HCT116 (cell line): ENCODE results near the gene KRT83. TPM values are rescaled to one million over a fixed set of nuclear protein-coding genes. Genes with fewer than 3 reads are reported as not detected.

ENCODE experiments used
- ATAC-seq: fragments of 200-7000 bp; cut with Tn5 transposase; 2 replicates; pipeline ENCODE4 v1.9.1; 2020; ENCODE audit warnings: mild to moderate bottlenecking, moderate library complexity
- Bru-seq: library from RNA; stranded (reverse); fragments of 400-500 nt; gene quantifications from one replicate; lab custom pipeline; 2021; lab: Mats Ljungman, UMichigan
- BruChase-seq, 2 experiments: library from RNA; stranded (reverse); fragments of 400-500 nt; gene quantifications; one replicate each; lab custom pipeline; 2021; lab: Mats Ljungman, UMichigan
- BruUV-seq: library from RNA; stranded (reverse); fragments of 400-500 nt; replicated peaks from 2 replicates; lab custom pipeline; 2021; lab: Mats Ljungman, UMichigan
- CTCF ChIA-PET: fragments of 300-600 bp; sonication (Branson Sonifier 250); formaldehyde crosslinking; loops from one replicate; lab custom pipeline; 2021; ENCODE audit warnings: antibody characterized with exemption; lab: Charles Lee
- POLR2A ChIA-PET: fragments of 300-600, 350-600 bp; sonication (Branson Sonifier 250); formaldehyde crosslinking; loops from one replicate; lab custom pipeline; 2021; ENCODE audit warnings: antibody characterized with exemption; lab: Charles Lee
- RAD21 ChIA-PET, 2 experiments: fragments of 300-600 bp; sonication (Branson Sonifier 250); formaldehyde crosslinking; loops; one replicate each; lab custom pipeline; 2023; ENCODE audit warnings: low total read pairs in 2 of 2; ENCODE audit not compliant: uncharacterized antibody in 2 of 2, unreplicated experiment in 2 of 2, low non-redundant PET in 1 of 2; lab: Charles Lee
- DNase-seq: peaks from one replicate; pipeline ENCODE4 v3.0.0-alpha.2; 2010; ENCODE audit warnings: low read depth, low spot score
- H2AFZ ChIP-seq: fragments of 200-600 bp; shearing (Covaris generic), sonication (generic); 2 replicates; pipeline ENCODE4 v1.6.1; 2017; ENCODE audit warnings: low read depth, mixed run types, mixed read lengths, antibody characterized with exemption, low read length; ENCODE audit not compliant: poor library complexity, severe bottlenecking
- H3K27ac ChIP-seq: 2 replicates; pipeline ENCODE4 v1.5.1; 2012; ENCODE audit warnings: low read depth, low read length
- H3K27me3 ChIP-seq: fragments of 200-600 bp; sonication (generic); 2 replicates; pipeline ENCODE4 v1.6.1; 2016; ENCODE audit warnings: mixed run types, low read length, mixed read lengths; ENCODE audit not compliant: insufficient read depth
- H3K36me3 ChIP-seq, 2 experiments: fragments of 200-500 bp in 1 of 2; fragments of 200-600 bp in 1 of 2; sonication (Bioruptor generic) in 1 of 2; sonication (generic) in 1 of 2; 2 replicates each; pipeline versions ENCODE4 v1.5.1 to v1.6.1; 2014 to 2016; ENCODE audit warnings: low read length in 2 of 2, inconsistent platforms in 1 of 2, mixed read lengths in 1 of 2, mixed run types in 1 of 2; ENCODE audit not compliant: insufficient read depth in 2 of 2, control insufficient read depth in 1 of 2
- H3K4me1 ChIP-seq, 2 experiments: fragments of 200-600 bp in 1 of 2; sonication (generic) in 1 of 2; 2 replicates each; pipeline versions ENCODE4 v1.5.1 to v1.6.1; 2012 to 2017; ENCODE audit warnings: low read length in 2 of 2, inconsistent platforms in 1 of 2, mild to moderate bottlenecking in 1 of 2, mixed read lengths in 1 of 2, mixed run types in 1 of 2, moderate library complexity in 1 of 2; ENCODE audit not compliant: insufficient read depth in 2 of 2, control insufficient read depth in 1 of 2
- H3K4me2 ChIP-seq: fragments of 200-600 bp; sonication (generic); 2 replicates; pipeline ENCODE4 v1.6.1; 2017; ENCODE audit warnings: mixed run types, low read length, mixed read lengths
- H3K4me3 ChIP-seq, 2 experiments: fragments of 200-600 bp in 1 of 2; sonication (generic) in 1 of 2; replicated peaks in 1 of 2; 2 replicates each; pipeline ENCODE4 v1.5.1; 2011 to 2016; ENCODE audit warnings: low read length in 2 of 2, control low read depth in 1 of 2, low read depth in 1 of 2, mild to moderate bottlenecking in 1 of 2, mixed read lengths in 1 of 2, mixed run types in 1 of 2
- H3K79me2 ChIP-seq: fragments of 200-600 bp; sonication (generic); 2 replicates; pipeline ENCODE4 v1.6.1; 2017; ENCODE audit warnings: mild to moderate bottlenecking, mixed run types, low read length, moderate library complexity, mixed read lengths; ENCODE audit not compliant: insufficient read depth
- H3K9ac ChIP-seq: fragments of 200-600 bp; sonication (generic); 2 replicates; pipeline ENCODE4 v1.6.1; 2016; ENCODE audit warnings: low read length, mixed read lengths
- H3K9me2 ChIP-seq: fragments of 200-600 bp; sonication (generic), shearing (Covaris generic); 2 replicates; pipeline ENCODE4 v1.6.1; 2017; ENCODE audit warnings: mixed run types, mild to moderate bottlenecking, moderate library complexity; ENCODE audit not compliant: insufficient read depth
- H3K9me3 ChIP-seq, 2 experiments: fragments of 200-500 bp in 1 of 2; fragments of 200-600 bp in 1 of 2; sonication (Bioruptor generic) in 1 of 2; sonication (generic) in 1 of 2; 2 replicates each; pipeline ENCODE4 v1.6.1; 2014 to 2017; ENCODE audit warnings: low read length in 2 of 2, mixed read lengths in 2 of 2, inconsistent platforms in 1 of 2, low read depth in 1 of 2, mild to moderate bottlenecking in 1 of 2, mixed run types in 1 of 2, moderate library complexity in 1 of 2; ENCODE audit not compliant: control insufficient read depth in 1 of 2, insufficient read depth in 1 of 2
- H4K20me1 ChIP-seq: fragments of 200-600 bp; sonication (generic), shearing (Covaris generic); 2 replicates; pipeline ENCODE4 v1.6.1; 2017; ENCODE audit warnings: mixed run types, mild to moderate bottlenecking, moderate library complexity; ENCODE audit not compliant: insufficient read depth
- CBX3 ChIP-seq: IDR thresholded peaks from 2 replicates; pipeline ENCODE4 v1.6.1; 2012; ENCODE audit warnings: low read depth
- EGR1 ChIP-seq: IDR thresholded peaks from 2 replicates; pipeline ENCODE4 v1.6.1; 2012; ENCODE audit warnings: low read depth
- FOSL1 ChIP-seq: IDR thresholded peaks from 2 replicates; pipeline ENCODE4 v1.6.1; 2012; ENCODE audit warnings: low read depth
- JUND ChIP-seq: IDR thresholded peaks from 2 replicates; pipeline ENCODE4 v1.6.1; 2012
- MAX ChIP-seq: IDR thresholded peaks from 2 replicates; pipeline ENCODE4 v1.6.1; 2012
- POLR2A ChIP-seq: IDR thresholded peaks from 2 replicates; pipeline ENCODE4 v1.7.0; 2011; ENCODE audit warnings: borderline replicate concordance; ENCODE audit not compliant: insufficient read depth, insufficient read length; ENCODE audit errors: extremely low read depth
- POLR2AphosphoS5 ChIP-seq: IDR thresholded peaks from 2 replicates; pipeline ENCODE4 v1.6.1; 2011; ENCODE audit warnings: mild to moderate bottlenecking, low read depth, low read length, moderate library complexity
- RAD21 ChIP-seq: IDR thresholded peaks from 2 replicates; pipeline ENCODE4 v1.6.1; 2012; ENCODE audit warnings: low read depth, mild to moderate bottlenecking
- SIN3A ChIP-seq: IDR thresholded peaks from 2 replicates; pipeline ENCODE4 v1.6.1; 2012; ENCODE audit warnings: low read depth
- SP1 ChIP-seq: IDR thresholded peaks from 2 replicates; pipeline ENCODE4 v1.6.1; 2012; ENCODE audit warnings: low read depth
- SRF ChIP-seq: IDR thresholded peaks from 2 replicates; pipeline ENCODE4 v1.6.1; 2012; ENCODE audit warnings: low read depth
- TCF7L2 ChIP-seq: IDR thresholded peaks from 2 replicates; pipeline ENCODE4 v1.7.0; 2011; ENCODE audit warnings: borderline replicate concordance, inconsistent platforms; ENCODE audit not compliant: insufficient read depth, insufficient read length; ENCODE audit errors: extremely low read depth
- YY1 ChIP-seq: IDR thresholded peaks from 2 replicates; pipeline ENCODE4 v1.6.1; 2011; ENCODE audit warnings: low read length, low read depth, moderate library complexity, mild to moderate bottlenecking; ENCODE audit not compliant: insufficient replicate concordance; ENCODE audit errors: extremely low read depth
- ZFX ChIP-seq: fragments of 450-650 bp; IDR thresholded peaks from 2 replicates; pipeline ENCODE4 v1.6.1; 2017
- intact Hi-C: fragments of 100-400 bp; cut with micrococcal nuclease; formaldehyde crosslinking; loops from 2 replicates; pipeline ENCODE4 v1.10.0; 2022
- long read RNA-seq: library from polyadenylated mRNA; unstranded; transcript quantifications from one replicate; pipeline ENCODE4 v2.0.0, GENCODE V29; 2021; ENCODE audit not compliant: unreplicated experiment
- polyA plus RNA-seq: library from polyadenylated mRNA; unstranded; fragments of >200 nt; gene quantifications from 2 replicates; pipeline ENCODE4 v1.2.1, GENCODE V29; 2012; ENCODE audit warnings: missing spikeins
- total RNA-seq: library from RNA; stranded (reverse); gene quantifications from one replicate; pipeline ENCODE4 v1.2.1, GENCODE V29; 2021; ENCODE audit not compliant: unreplicated experiment
- TF ChIP-seq, protein P1 (sequence below): IDR thresholded peaks from 2 replicates; pipeline ENCODE4 v1.6.1; 2012; ENCODE audit warnings: low read depth
- TF ChIP-seq, protein P2 (sequence below): IDR thresholded peaks from 2 replicates; pipeline ENCODE4 v1.6.1; 2012

The KRT83 gene
- total RNA-seq (not detected), Bru-seq, nascent RNA (percentile 21 among the genes with signal in this experiment), BruChase-seq, experiment 1, labeled RNA remaining after a 6-hour chase (percentile 20 among the genes with signal in this experiment), BruChase-seq, experiment 2, labeled RNA remaining after a 2-hour chase (percentile 13 among the genes with signal in this experiment)
- polyA plus RNA-seq = 0.29 and 0.30 TPM in 2 replicates
- long read RNA-seq = 0 reads

GRCh38 chr12:52320784-52321400 is at the start of gene KRT83:
Gene KRT83, minus strand, starts transcription at chr12:52321398. Its CDS starts 63 bp downstream, at chr12:52321335.
- H3K79me2 ChIP-seq = no peaks in the 10 kb centered on the region
- H3K9me3 ChIP-seq = no peaks in the 10 kb centered on the region
- peaks cover 0 to 4% of the 10 kb centered on the region in 2 experiments; a peak in 1 of 4 replicates for H3K4me1 ChIP-seq
- BruUV-seq = no TSS peak
- H3K4me2 ChIP-seq = no peak within 1 kb of the TSS
- no peaks in the 10 kb centered on the region for H4K20me1 ChIP-seq
- no peak for DNase-seq
- ChIA-PET POLR2A (no interaction called here), RAD21 (no interaction called here), CTCF (no interaction called here)
- intact Hi-C loops = no loop called here
- no peak within 1 kb of the TSS for H3K9ac ChIP-seq
- no peaks in the 10 kb centered on the region; the same call in 1 of the 2 replicates for H3K27me3 ChIP-seq
- TF ChIP-seq FOSL1 = no peak
- TF ChIP-seq POLR2AphosphoS5 = no peak
- TF ChIP-seq POLR2A = no peak
- no peaks in the 10 kb centered on the region for H3K9me2 ChIP-seq
- no peak within 1 kb of the TSS for H3K27ac ChIP-seq
- ATAC-seq = no peak
- H2AFZ ChIP-seq = no peak within 1 kb of the TSS
- no peaks in the 10 kb centered on the region for H3K36me3 ChIP-seq
- H3K4me3 ChIP-seq = no peak within 1 kb of the TSS

DNA sequence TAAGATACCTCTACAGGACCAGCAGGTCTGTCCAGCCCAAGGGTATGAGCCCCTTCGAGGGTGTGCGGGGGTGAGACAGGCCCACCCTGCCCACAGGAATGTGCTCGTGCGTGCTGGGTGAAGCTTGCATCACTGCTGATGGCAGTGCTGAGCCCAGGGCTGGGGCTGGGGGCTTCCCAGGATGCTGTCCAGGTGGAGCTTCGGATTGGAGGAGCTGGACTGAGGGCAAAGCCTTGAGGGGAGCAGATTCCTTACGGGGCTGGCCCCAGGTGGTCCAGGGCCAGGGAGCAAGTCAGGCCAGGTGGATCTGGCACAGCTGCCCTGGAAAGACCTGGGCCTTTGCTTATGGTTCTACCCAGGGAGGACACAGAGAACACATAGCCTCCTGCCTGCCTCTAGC is 48.6 kb upstream of the KRT83 start:
- Histone ChIP-seq H3K4me2 (no peak overlapping the region), H3K9me2 (no peaks in the 10 kb centered on the region), H3K9me3 (peaks cover 0 to 10% of the 10 kb centered on the region in 2 experiments; a peak in 1 of 4 replicates), H3K36me3 (no peaks in the 10 kb centered on the region), H3K27ac (no peak overlapping the region), H3K79me2 (no peaks in the 10 kb centered on the region), H3K27me3 (no peaks in the 10 kb centered on the region), H3K9ac (no peak overlapping the region), H4K20me1 (no peaks in the 10 kb centered on the region), H3K4me1 (peaks cover 0 to 2% of the 10 kb centered on the region in 2 experiments; a peak in 1 of 4 replicates), H3K4me3 (no peak overlapping the region), H2AFZ (no peak overlapping the region)
- no TSS peak for BruUV-seq
- intact Hi-C loops = loop anchor here (5.0 kb wide), 1 partner anchor 233 kb away; no protein-coding TSS in a partner anchor
- ChIA-PET POLR2A (no interaction called here), CTCF (interaction anchor here (1.2 to 4.0 kb wide), 2 partner anchors 8 to 501 kb away, joined by 5 to 21 read pairs; no protein-coding TSS in a partner anchor), RAD21 (no interaction called here)
- ATAC-seq = no peak
- DNase-seq = no peak
- TF ChIP-seq TCF7L2 = no peak
- TF ChIP-seq SP1 = no peak
- TF ChIP-seq, protein P1, sequence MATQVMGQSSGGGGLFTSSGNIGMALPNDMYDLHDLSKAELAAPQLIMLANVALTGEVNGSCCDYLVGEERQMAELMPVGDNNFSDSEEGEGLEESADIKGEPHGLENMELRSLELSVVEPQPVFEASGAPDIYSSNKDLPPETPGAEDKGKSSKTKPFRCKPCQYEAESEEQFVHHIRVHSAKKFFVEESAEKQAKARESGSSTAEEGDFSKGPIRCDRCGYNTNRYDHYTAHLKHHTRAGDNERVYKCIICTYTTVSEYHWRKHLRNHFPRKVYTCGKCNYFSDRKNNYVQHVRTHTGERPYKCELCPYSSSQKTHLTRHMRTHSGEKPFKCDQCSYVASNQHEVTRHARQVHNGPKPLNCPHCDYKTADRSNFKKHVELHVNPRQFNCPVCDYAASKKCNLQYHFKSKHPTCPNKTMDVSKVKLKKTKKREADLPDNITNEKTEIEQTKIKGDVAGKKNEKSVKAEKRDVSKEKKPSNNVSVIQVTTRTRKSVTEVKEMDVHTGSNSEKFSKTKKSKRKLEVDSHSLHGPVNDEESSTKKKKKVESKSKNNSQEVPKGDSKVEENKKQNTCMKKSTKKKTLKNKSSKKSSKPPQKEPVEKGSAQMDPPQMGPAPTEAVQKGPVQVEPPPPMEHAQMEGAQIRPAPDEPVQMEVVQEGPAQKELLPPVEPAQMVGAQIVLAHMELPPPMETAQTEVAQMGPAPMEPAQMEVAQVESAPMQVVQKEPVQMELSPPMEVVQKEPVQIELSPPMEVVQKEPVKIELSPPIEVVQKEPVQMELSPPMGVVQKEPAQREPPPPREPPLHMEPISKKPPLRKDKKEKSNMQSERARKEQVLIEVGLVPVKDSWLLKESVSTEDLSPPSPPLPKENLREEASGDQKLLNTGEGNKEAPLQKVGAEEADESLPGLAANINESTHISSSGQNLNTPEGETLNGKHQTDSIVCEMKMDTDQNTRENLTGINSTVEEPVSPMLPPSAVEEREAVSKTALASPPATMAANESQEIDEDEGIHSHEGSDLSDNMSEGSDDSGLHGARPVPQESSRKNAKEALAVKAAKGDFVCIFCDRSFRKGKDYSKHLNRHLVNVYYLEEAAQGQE = no peak
- no peak for TF ChIP-seq JUND
- TF ChIP-seq ZFX = no peak
- no peak for TF ChIP-seq MAX
- no peak for TF ChIP-seq SIN3A
- no peak for TF ChIP-seq CBX3
- no peak for TF ChIP-seq RAD21
- TF ChIP-seq FOSL1 = no peak
- TF ChIP-seq, protein P2, sequence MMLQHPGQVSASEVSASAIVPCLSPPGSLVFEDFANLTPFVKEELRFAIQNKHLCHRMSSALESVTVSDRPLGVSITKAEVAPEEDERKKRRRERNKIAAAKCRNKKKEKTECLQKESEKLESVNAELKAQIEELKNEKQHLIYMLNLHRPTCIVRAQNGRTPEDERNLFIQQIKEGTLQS = no peak
- TF ChIP-seq EGR1 = no peak
- TF ChIP-seq SRF = no peak
- no peak for TF ChIP-seq POLR2A
- TF ChIP-seq YY1 = no peak
